H9 (cell line): Measurements from ENCODE around the gene NKIRAS1. TPM values are rescaled to one million over a fixed set of nuclear protein-coding genes. Genes with fewer than 3 reads are reported as not detected.

Experiments used
- DNase-seq: peaks from one replicate; pipeline ENCODE4 v3.0.0-alpha.2; 2017
- H2AFZ ChIP-seq: one replicate; pipeline ENCODE4 v1.6.1; 2013; ENCODE audit warnings: mild to moderate bottlenecking, low read length, control low read depth, moderate library complexity
- H2AK5ac ChIP-seq: 2 replicates; pipeline ENCODE4 v1.6.1; 2013; ENCODE audit warnings: low read length, control low read depth, mixed read lengths; ENCODE audit not compliant: insufficient read length
- H2BK120ac ChIP-seq: one replicate; pipeline ENCODE4 v1.6.1; 2013; ENCODE audit warnings: low read depth, mild to moderate bottlenecking, low read length, control low read depth, inconsistent platforms; ENCODE audit not compliant: poor library complexity, severe bottlenecking
- H2BK12ac ChIP-seq: 2 replicates; pipeline ENCODE4 v1.6.1; 2013; ENCODE audit warnings: low read length, control low read depth, mixed read lengths, low read depth; ENCODE audit not compliant: insufficient read length
- H2BK15ac ChIP-seq: 2 replicates; pipeline ENCODE4 v1.6.1; 2013; ENCODE audit warnings: low read depth, low read length, control low read depth
- H2BK20ac ChIP-seq: one replicate; pipeline ENCODE4 v1.6.1; 2013; ENCODE audit warnings: low read depth, mild to moderate bottlenecking, low read length, control low read depth, inconsistent platforms; ENCODE audit not compliant: poor library complexity, severe bottlenecking
- H2BK5ac ChIP-seq: 2 replicates; pipeline ENCODE4 v1.6.1; 2013; ENCODE audit warnings: low read length, control low read depth, mixed read lengths; ENCODE audit not compliant: insufficient read length
- H3K14ac ChIP-seq: 2 replicates; pipeline ENCODE4 v1.6.1; 2013; ENCODE audit warnings: low read length, control low read depth; ENCODE audit not compliant: insufficient read depth
- H3K18ac ChIP-seq: 2 replicates; pipeline ENCODE4 v1.6.1; 2013; ENCODE audit warnings: low read depth, mild to moderate bottlenecking, mixed read lengths, low read length, control low read depth; ENCODE audit not compliant: insufficient read length
- H3K23ac ChIP-seq: 2 replicates; pipeline ENCODE4 v1.6.1; 2013; ENCODE audit warnings: low read length, control low read depth, mixed read lengths, low read depth; ENCODE audit not compliant: insufficient read length
- H3K23me2 ChIP-seq: 2 replicates; pipeline ENCODE4 v1.6.1; 2013; ENCODE audit warnings: low read depth, mild to moderate bottlenecking, mixed read lengths, low read length, control low read depth; ENCODE audit not compliant: insufficient read length, poor library complexity, severe bottlenecking
- H3K27ac ChIP-seq: 2 replicates; pipeline ENCODE4 v1.5.1; 2013; ENCODE audit warnings: low read length, control low read depth, mixed read lengths, low read depth; ENCODE audit not compliant: insufficient read length
- H3K27me3 ChIP-seq: 2 replicates; pipeline ENCODE4 v1.6.1; 2013; ENCODE audit warnings: low read length, control low read depth, inconsistent platforms; ENCODE audit not compliant: insufficient read depth
- H3K4ac ChIP-seq: 2 replicates; pipeline ENCODE4 v1.6.1; 2013; ENCODE audit warnings: low read depth, mild to moderate bottlenecking, control low read depth, inconsistent platforms, low read length, moderate library complexity
- H3K4me1 ChIP-seq: 2 replicates; pipeline ENCODE4 v1.6.1; 2013; ENCODE audit warnings: low read length, control low read depth, inconsistent platforms; ENCODE audit not compliant: insufficient read depth
- H3K4me2 ChIP-seq: 2 replicates; pipeline ENCODE4 v1.6.1; 2013; ENCODE audit warnings: low read length, control low read depth, mixed read lengths; ENCODE audit not compliant: insufficient read length, insufficient read depth
- H3K56ac ChIP-seq: 2 replicates; pipeline ENCODE4 v1.6.1; 2013; ENCODE audit warnings: low read depth, mild to moderate bottlenecking, mixed read lengths, low read length, control low read depth; ENCODE audit not compliant: insufficient read length
- H3K79me1 ChIP-seq: 2 replicates; pipeline ENCODE4 v1.6.1; 2013; ENCODE audit warnings: low read depth, mild to moderate bottlenecking, moderate library complexity, low read length, control low read depth, inconsistent platforms; ENCODE audit not compliant: insufficient read depth, poor library complexity, severe bottlenecking
- H3K79me2 ChIP-seq: 2 replicates; pipeline ENCODE4 v1.6.1; 2013; ENCODE audit warnings: low read length, control low read depth, inconsistent platforms; ENCODE audit not compliant: insufficient read depth
- H3K9ac ChIP-seq: 2 replicates; pipeline ENCODE4 v1.6.1; 2013; ENCODE audit warnings: low read length, control low read depth, mixed read lengths; ENCODE audit not compliant: insufficient read length; ENCODE audit errors: extremely low read depth
- H3K9me3 ChIP-seq: one replicate; pipeline ENCODE4 v1.6.1; 2013; ENCODE audit warnings: low read depth, low read length, inconsistent platforms; ENCODE audit not compliant: control insufficient read depth
- H3T11ph ChIP-seq: one replicate; pipeline ENCODE4 v1.6.1; 2013; ENCODE audit warnings: mild to moderate bottlenecking, low read length, control low read depth, inconsistent platforms
- H4K20me1 ChIP-seq: one replicate; pipeline ENCODE4 v1.6.1; 2013; ENCODE audit not compliant: control insufficient read depth, insufficient read length, insufficient read depth
- H4K5ac ChIP-seq: 2 replicates; pipeline ENCODE4 v1.6.1; 2013; ENCODE audit warnings: low read depth, mild to moderate bottlenecking, mixed read lengths, low read length, control low read depth; ENCODE audit not compliant: insufficient read length
- H4K8ac ChIP-seq: replicated peaks from 2 replicates; pipeline ENCODE4 v1.6.1; 2013; ENCODE audit warnings: low read length, control low read depth, mixed read lengths, low read depth; ENCODE audit not compliant: insufficient read length
- H4K91ac ChIP-seq: 2 replicates; pipeline ENCODE4 v1.6.1; 2013; ENCODE audit warnings: low read depth, mild to moderate bottlenecking, moderate library complexity, mixed read lengths, low read length, control low read depth; ENCODE audit not compliant: insufficient read length
- H3K27ac Mint-ChIP-seq, 3 experiments: 2 replicates in 2 of 3; 3 replicates in 1 of 3; pipeline ENCODE4 v1.8.0; 2020 to 2021; ENCODE audit warnings: mixed read lengths in 3 of 3, mild to moderate bottlenecking in 1 of 3, moderate library complexity in 1 of 3
- H3K27me3 Mint-ChIP-seq: 2 replicates; pipeline ENCODE4 v1.8.0; 2021; ENCODE audit warnings: low read depth, mild to moderate bottlenecking, moderate library complexity, mixed read lengths
- H3K36me3 Mint-ChIP-seq, 3 experiments: 2 replicates in 2 of 3; 3 replicates in 1 of 3; pipeline ENCODE4 v1.8.0; 2020 to 2021; ENCODE audit warnings: low read depth in 3 of 3, mixed read lengths in 3 of 3; ENCODE audit not compliant: insufficient read depth in 1 of 3
- H3K4me1 Mint-ChIP-seq, 2 experiments: 2 replicates each; pipeline ENCODE4 v1.8.0; 2020; ENCODE audit warnings: mixed read lengths in 2 of 2
- H3K4me3 Mint-ChIP-seq, 2 experiments: 2 replicates in 1 of 2; 3 replicates in 1 of 2; pipeline ENCODE4 v1.8.0; 2020 to 2021; ENCODE audit warnings: mild to moderate bottlenecking in 2 of 2, mixed read lengths in 2 of 2, moderate library complexity in 1 of 2
- H3K9me3 Mint-ChIP-seq, 2 experiments: 2 replicates in 1 of 2; 3 replicates in 1 of 2; pipeline ENCODE4 v1.8.0; 2020; ENCODE audit warnings: mild to moderate bottlenecking in 2 of 2, mixed read lengths in 2 of 2, moderate library complexity in 1 of 2
- WGBS: extraction: QIAGEN DNeasy Blood & Tissue Kit; methylation state at CpG from one replicate; pipeline ENCODE4 v1.1.7; 2013; ENCODE audit warnings: missing lambda C conversion rate, low lambda C conversion rate, mixed read lengths; ENCODE audit not compliant: insufficient read length; ENCODE audit errors: extremely low coverage; 5-methylcytosine and 5-hydroxymethylcytosine counted together
- total RNA-seq: library from RNA; stranded (reverse); gene quantifications from 2 replicates; pipeline ENCODE4 v1.2.1, GENCODE V29; 2021
- TF ChIP-seq, protein P1 (sequence below): fragments of 200-600 bp; sonication (generic); conservative IDR thresholded peaks from 3 replicates; pipeline ENCODE4 v1.8.0; 2021; ENCODE audit warnings: antibody characterized with exemption, mild to moderate bottlenecking

NKIRAS1 gene
- total RNA-seq, 1 experiment from 2014 or later = 6.1 TPM

DNA sequence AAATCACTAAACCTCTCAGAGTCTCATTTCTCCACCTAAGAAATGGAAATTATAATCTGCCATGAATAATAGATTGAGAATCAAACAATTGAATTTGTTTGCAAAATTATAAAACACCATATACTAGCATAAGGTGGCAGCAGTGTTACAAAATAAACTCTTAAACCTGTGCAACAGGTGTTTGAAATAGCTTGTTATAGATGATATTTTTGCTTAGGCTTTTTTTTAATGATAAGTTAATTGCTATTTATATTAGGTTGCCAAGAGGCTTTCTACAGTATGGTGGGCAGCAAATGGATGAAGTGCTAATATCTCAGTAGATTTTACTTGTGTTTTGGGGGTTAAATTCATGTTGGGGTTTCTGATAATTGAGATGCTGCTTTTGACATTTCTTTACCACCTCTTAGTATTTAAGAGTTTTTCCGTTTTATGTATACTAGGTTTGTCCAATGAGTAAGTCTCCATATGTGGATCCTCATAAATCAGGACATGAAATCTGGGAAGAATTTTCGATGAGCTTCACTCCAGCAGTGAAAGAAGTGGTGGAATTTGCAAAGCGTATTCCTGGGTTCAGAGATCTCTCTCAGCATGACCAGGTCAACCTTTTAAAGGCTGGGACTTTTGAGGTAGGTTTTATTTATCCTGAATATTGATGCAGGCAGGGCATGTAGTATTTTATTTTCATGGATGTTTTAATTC lies 47.9 kb upstream of the NKIRAS1 start:
- H2AFZ ChIP-seq = no peak overlapping the region
- TF ChIP-seq, protein P1, sequence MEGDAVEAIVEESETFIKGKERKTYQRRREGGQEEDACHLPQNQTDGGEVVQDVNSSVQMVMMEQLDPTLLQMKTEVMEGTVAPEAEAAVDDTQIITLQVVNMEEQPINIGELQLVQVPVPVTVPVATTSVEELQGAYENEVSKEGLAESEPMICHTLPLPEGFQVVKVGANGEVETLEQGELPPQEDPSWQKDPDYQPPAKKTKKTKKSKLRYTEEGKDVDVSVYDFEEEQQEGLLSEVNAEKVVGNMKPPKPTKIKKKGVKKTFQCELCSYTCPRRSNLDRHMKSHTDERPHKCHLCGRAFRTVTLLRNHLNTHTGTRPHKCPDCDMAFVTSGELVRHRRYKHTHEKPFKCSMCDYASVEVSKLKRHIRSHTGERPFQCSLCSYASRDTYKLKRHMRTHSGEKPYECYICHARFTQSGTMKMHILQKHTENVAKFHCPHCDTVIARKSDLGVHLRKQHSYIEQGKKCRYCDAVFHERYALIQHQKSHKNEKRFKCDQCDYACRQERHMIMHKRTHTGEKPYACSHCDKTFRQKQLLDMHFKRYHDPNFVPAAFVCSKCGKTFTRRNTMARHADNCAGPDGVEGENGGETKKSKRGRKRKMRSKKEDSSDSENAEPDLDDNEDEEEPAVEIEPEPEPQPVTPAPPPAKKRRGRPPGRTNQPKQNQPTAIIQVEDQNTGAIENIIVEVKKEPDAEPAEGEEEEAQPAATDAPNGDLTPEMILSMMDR = no peak
- H3K9ac ChIP-seq = no peak overlapping the region
- no peak overlapping the region for H2BK15ac ChIP-seq
- H3K4ac ChIP-seq = no peak overlapping the region
- no peak overlapping the region for H4K8ac ChIP-seq
- no peak overlapping the region for H2BK12ac ChIP-seq
- no peaks in the 10 kb centered on the region for H3K9me3 ChIP-seq
- Mint-ChIP-seq H3K4me3 (no peak overlapping the region), H3K27me3 (no peaks in the 10 kb centered on the region), H3K27ac (no peak overlapping the region; a peak in 1 of 7 replicates), H3K36me3 (peaks cover 19 to 71% (median 68%) of the 10 kb centered on the region in 3 experiments; a peak in 6 of 7 replicates), H3K9me3 (no peaks in the 10 kb centered on the region), H3K4me1 (no peaks in the 10 kb centered on the region; a peak in 1 of 4 replicates)
- H3K79me2 ChIP-seq = no peaks in the 10 kb centered on the region
- no peak overlapping the region for H2AK5ac ChIP-seq
- H2BK5ac ChIP-seq = no peak overlapping the region
- no peaks in the 10 kb centered on the region for H4K20me1 ChIP-seq
- H3K23me2 ChIP-seq = no peaks in the 10 kb centered on the region
- H3K4me1 ChIP-seq = no peaks in the 10 kb centered on the region
- no peak overlapping the region for H3K4me2 ChIP-seq
- H3K23ac ChIP-seq = no peak overlapping the region
- no CpG with 5 or more reads among the region's 3 CpGs for WGBS
- H3K27ac ChIP-seq = no peak overlapping the region
- no peak overlapping the region for H2BK20ac ChIP-seq
- peaks cover 2% of the 10 kb centered on the region for H3K79me1 ChIP-seq
- no peak overlapping the region for H3T11ph ChIP-seq
- H2BK120ac ChIP-seq = no peak overlapping the region
- H3K27me3 ChIP-seq = no peaks in the 10 kb centered on the region
- H3K56ac ChIP-seq = no peak overlapping the region
- no peak overlapping the region for H4K91ac ChIP-seq
- no peak overlapping the region for H4K5ac ChIP-seq
- no peak overlapping the region for H3K18ac ChIP-seq
- DNase-seq = no peak
- no peak overlapping the region for H3K14ac ChIP-seq
